GM18858 (cell line): ENCODE results near the gene DCN.

Experiments
- ATAC-seq: cut with Tn5 transposase; IDR thresholded peaks from one replicate; pipeline ENCODE4 v1.9.1; 2021; ENCODE audit not compliant: unreplicated experiment

The DCN gene

GRCh38 chr12:91188778-91189177, 6.2 kb upstream of the DCN start:
- ATAC-seq: no peak

GRCh38 chr12:91186156-91186555, 3.5 kb upstream of the DCN start:
- no peak for ATAC-seq

GRCh38 chr12:91185421-91185820, 2.8 kb upstream of the DCN start:
- ATAC-seq: no peak

- no peak for ATAC-seq
These were observed 934 bp upstream of the DCN start for GRCh38 chr12:91183551-91183950.

GRCh38 chr12:91180582-91181395, 1.8 kb downstream of the DCN start:
- ATAC-seq: no peak

GRCh38 chr12:91179966-91180561, 2.6 kb downstream of the DCN start:
- no peak for ATAC-seq

GRCh38 chr12:91179315-91179714, 3.3 kb downstream of the DCN start:
- no peak for ATAC-seq

GRCh38 chr12:91178781-91179180, 3.8 kb downstream of the DCN start:
- no peak for ATAC-seq

GRCh38 chr12:91178139-91178561, 4.5 kb downstream of the DCN start:
- ATAC-seq: no peak

- ATAC-seq: no peak
These were observed 5.2 kb downstream of the DCN start for GRCh38 chr12:91177381-91177780.

GRCh38 chr12:91176915-91177314, 5.7 kb downstream of the DCN start:
- no peak for ATAC-seq

- ATAC-seq: no peak
These were observed 6.3 kb downstream of the DCN start for GRCh38 chr12:91176358-91176757.

GRCh38 chr12:91173124-91173523, 9.5 kb downstream of the DCN start:
- no peak for ATAC-seq

- ATAC-seq: no peak
These were observed 10.5 kb downstream of the DCN start for GRCh38 chr12:91172096-91172495.

- no peak for ATAC-seq
These were observed 11.1 kb downstream of the DCN start for GRCh38 chr12:91171476-91171875.

- no peak for ATAC-seq
These were observed 19.5 kb downstream of the DCN start for GRCh38 chr12:91163116-91163515.

- no peak for ATAC-seq
These were observed 21.6 kb downstream of the DCN start for GRCh38 chr12:91161009-91161408.

GRCh38 chr12:91155990-91156389, 26.6 kb downstream of the DCN start:
- no peak for ATAC-seq

- ATAC-seq: no peak
These were observed 28.5 kb downstream of the DCN start for GRCh38 chr12:91154131-91154530.

- no peak for ATAC-seq
These were observed 38.6 kb downstream of the DCN start for GRCh38 chr12:91144053-91144452.

- no peak for ATAC-seq
These were observed 39.4 kb downstream of the DCN start for GRCh38 chr12:91143206-91143605.

- no peak for ATAC-seq
These were observed 40.4 kb downstream of the DCN start for GRCh38 chr12:91142221-91142631.
